HEK293 (cell line): Measurements from ENCODE around the gene CACNA1F.
A peak's percentile ranks its signal among the peaks of the same experiment; 100 is the strongest.

Experiments
- CTCF ChIA-PET: fragments of 350-600 bp; formaldehyde crosslinking; extraction: SDS; loops from one replicate; lab custom pipeline; 2021; ENCODE audit warnings: antibody characterized with exemption; lab: Yijun Ruan, JAX
- POLR2A ChIA-PET: fragments of 300-600 bp; formaldehyde crosslinking; extraction: SDS; loops from one replicate; lab custom pipeline; 2020; ENCODE audit warnings: antibody characterized with exemption, inconsistent platforms; lab: Yijun Ruan, JAX
- H3K27ac ChIP-seq: fragments of 200-500 bp; sonication (Bioruptor generic); 2 replicates; pipeline ENCODE4 v1.5.1; 2014; ENCODE audit warnings: low read depth, low read length, control low read depth, inconsistent platforms; ENCODE audit errors: extremely low read depth
- H3K36me3 ChIP-seq, 2 experiments: fragments of 200-500 bp in 1 of 2; sonication (Bioruptor generic) in 1 of 2; 1 replicate in 1 of 2; 2 replicates in 1 of 2; pipeline ENCODE4 v1.5.1; 2014 to 2017; ENCODE audit warnings: inconsistent platforms in 2 of 2, low read length in 2 of 2; ENCODE audit not compliant: control insufficient read depth in 2 of 2, insufficient read depth in 1 of 2
- H3K4me1 ChIP-seq: fragments of 200-500 bp; sonication (Bioruptor generic); 2 replicates; pipeline ENCODE4 v1.5.1; 2014; ENCODE audit warnings: mild to moderate bottlenecking, low read length, inconsistent platforms; ENCODE audit not compliant: control insufficient read depth, insufficient read depth
- H3K4me3 ChIP-seq: 2 replicates; pipeline ENCODE4 v1.5.1; 2011; ENCODE audit warnings: low read depth, mild to moderate bottlenecking, control low read depth, low read length, moderate library complexity
- H3K9me3 ChIP-seq: fragments of 200-500 bp; sonication (Bioruptor generic); 2 replicates; pipeline ENCODE4 v1.5.1; 2014; ENCODE audit warnings: low read depth, low read length, inconsistent platforms; ENCODE audit not compliant: control insufficient read depth, insufficient read depth
- GLIS1 ChIP-seq: fragments of 450-650 bp; formaldehyde crosslinking; IDR thresholded peaks from 2 replicates; pipeline ENCODE4 v1.5.1; 2016; ENCODE audit warnings: missing biosample characterization, missing genetic modification characterization
- KLF10 ChIP-seq: fragments of 450-650 bp; IDR thresholded peaks from 2 replicates; pipeline ENCODE4 v1.5.1; 2018; ENCODE audit warnings: missing biosample characterization, mild to moderate bottlenecking, missing genetic modification characterization
- ZBTB1 ChIP-seq: fragments of 450-650 bp; formaldehyde crosslinking; IDR thresholded peaks from 2 replicates; pipeline ENCODE4 v1.5.1; 2016; ENCODE audit warnings: missing biosample characterization, missing genetic modification characterization
- ZIC2 ChIP-seq: fragments of 450-650 bp; formaldehyde crosslinking; IDR thresholded peaks from 2 replicates; pipeline ENCODE4 v1.5.1; 2016; ENCODE audit warnings: missing biosample characterization, missing genetic modification characterization
- ZNF112 ChIP-seq: fragments of 450-650 bp; formaldehyde crosslinking; IDR thresholded peaks from 2 replicates; pipeline ENCODE4 v1.5.0; 2017; ENCODE audit warnings: missing biosample characterization, missing genetic modification characterization
- ZNF184 ChIP-seq: fragments of 450-650 bp; IDR thresholded peaks from 2 replicates; pipeline ENCODE4 v1.5.1; 2018; ENCODE audit warnings: missing biosample characterization, mild to moderate bottlenecking, missing genetic modification characterization
- ZNF2 ChIP-seq: fragments of 450-650 bp; formaldehyde crosslinking; IDR thresholded peaks from 2 replicates; pipeline ENCODE4 v1.5.1; 2016; ENCODE audit warnings: missing biosample characterization, missing genetic modification characterization
- ZNF544 ChIP-seq: fragments of 450-650 bp; formaldehyde crosslinking; IDR thresholded peaks from 2 replicates; pipeline ENCODE4 v1.5.0; 2017; ENCODE audit warnings: missing biosample characterization, missing genetic modification characterization
- ZNF555 ChIP-seq: fragments of 450-650 bp; formaldehyde crosslinking; conservative IDR thresholded peaks from 2 replicates; pipeline ENCODE4 v1.5.1; 2017; ENCODE audit warnings: missing biosample characterization, mild to moderate bottlenecking, missing genetic modification characterization, inconsistent platforms
- ZNF560 ChIP-seq: fragments of 450-650 bp; formaldehyde crosslinking; IDR thresholded peaks from 2 replicates; pipeline ENCODE4 v1.5.1; 2017; ENCODE audit warnings: missing biosample characterization, missing genetic modification characterization, borderline replicate concordance
- ZNF654 ChIP-seq: fragments of 450-650 bp; formaldehyde crosslinking; IDR thresholded peaks from 2 replicates; pipeline ENCODE4 v1.5.1; 2016; ENCODE audit warnings: low read depth, missing biosample characterization, missing genetic modification characterization
- ZNF658 ChIP-seq: fragments of 450-650 bp; formaldehyde crosslinking; IDR thresholded peaks from 2 replicates; pipeline ENCODE4; 2016; ENCODE audit warnings: missing biosample characterization, missing genetic modification characterization
- ZNF707 ChIP-seq: fragments of 450-650 bp; formaldehyde crosslinking; IDR thresholded peaks from 2 replicates; pipeline ENCODE4 v1.5.1; 2016; ENCODE audit warnings: missing biosample characterization, missing genetic modification characterization
- ZNF837 ChIP-seq: fragments of 450-650 bp; formaldehyde crosslinking; IDR thresholded peaks from 2 replicates; pipeline ENCODE4 v1.5.1; 2016; ENCODE audit warnings: missing biosample characterization, missing genetic modification characterization
- TF ChIP-seq, protein P1 (sequence below): fragments of 450-650 bp; formaldehyde crosslinking; IDR thresholded peaks from 2 replicates; pipeline ENCODE4 v1.5.1; 2016; ENCODE audit warnings: missing biosample characterization, missing genetic modification characterization
- TF ChIP-seq, protein P2 (sequence below): fragments of 450-650 bp; formaldehyde crosslinking; IDR thresholded peaks from 2 replicates; pipeline ENCODE4 v1.5.1; 2016; ENCODE audit warnings: missing biosample characterization, missing genetic modification characterization
- TF ChIP-seq, protein P3 (sequence below): fragments of 450-650 bp; formaldehyde crosslinking; IDR thresholded peaks from 2 replicates; pipeline ENCODE4 v1.5.1; 2016; ENCODE audit warnings: missing biosample characterization, missing genetic modification characterization
- TF ChIP-seq, protein P4 (sequence below): IDR thresholded peaks from 2 replicates; pipeline ENCODE4 v1.6.1; 2011; ENCODE audit warnings: mild to moderate bottlenecking, low read depth, low read length, borderline replicate concordance
- TF ChIP-seq, protein P5 (sequence below): fragments of 450-650 bp; formaldehyde crosslinking; IDR thresholded peaks from 2 replicates; pipeline ENCODE4 v1.5.1; 2017; ENCODE audit warnings: missing biosample characterization, missing genetic modification characterization

The CACNA1F gene

DNA sequence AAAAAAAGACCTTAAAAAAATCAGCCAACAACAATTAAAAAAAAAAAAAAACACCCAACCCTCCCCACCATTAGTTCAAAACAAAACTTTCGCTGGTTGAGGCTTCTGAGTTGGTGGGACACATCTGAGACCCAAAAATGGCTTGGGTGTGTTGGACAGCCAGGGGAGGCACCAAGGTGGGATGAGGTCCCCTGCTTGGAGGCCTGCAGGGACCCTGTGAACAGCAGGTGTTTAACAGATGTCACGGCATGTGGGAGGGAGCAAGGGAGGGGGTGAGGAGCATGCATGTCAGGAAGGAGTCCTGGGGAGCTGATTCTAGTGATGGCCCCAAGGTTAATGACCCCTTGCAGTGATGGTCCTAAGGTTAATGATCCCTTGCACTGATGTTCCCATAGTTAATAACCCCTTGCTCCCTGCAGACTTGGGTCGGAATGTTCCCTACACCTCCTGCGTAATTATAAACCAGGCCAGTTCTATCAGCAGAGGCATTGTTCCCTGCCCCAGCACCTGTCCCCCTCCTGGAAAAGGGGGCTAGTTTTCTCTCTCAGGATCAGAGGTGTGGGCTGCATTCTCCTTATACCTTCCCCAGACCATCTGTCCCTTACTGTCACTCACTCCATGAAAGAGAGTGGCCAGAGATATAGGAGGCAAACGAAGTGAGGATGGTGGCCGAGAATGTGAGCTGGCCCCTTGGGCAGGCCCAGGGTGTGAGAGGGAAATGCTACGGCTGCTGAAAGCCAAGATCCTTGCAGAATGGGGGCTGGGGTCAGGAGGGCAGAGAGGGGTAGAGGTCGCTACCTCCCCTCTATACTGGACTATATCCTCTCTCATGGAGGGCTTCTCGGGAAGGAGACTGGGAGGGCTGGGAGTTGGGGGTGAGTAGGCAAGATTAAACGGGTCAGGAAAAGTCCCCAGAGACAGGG, 33.6 kb upstream of the CACNA1F start:
- POLR2A ChIA-PET: no interaction called here
- CTCF ChIA-PET: no interaction called here

DNA sequence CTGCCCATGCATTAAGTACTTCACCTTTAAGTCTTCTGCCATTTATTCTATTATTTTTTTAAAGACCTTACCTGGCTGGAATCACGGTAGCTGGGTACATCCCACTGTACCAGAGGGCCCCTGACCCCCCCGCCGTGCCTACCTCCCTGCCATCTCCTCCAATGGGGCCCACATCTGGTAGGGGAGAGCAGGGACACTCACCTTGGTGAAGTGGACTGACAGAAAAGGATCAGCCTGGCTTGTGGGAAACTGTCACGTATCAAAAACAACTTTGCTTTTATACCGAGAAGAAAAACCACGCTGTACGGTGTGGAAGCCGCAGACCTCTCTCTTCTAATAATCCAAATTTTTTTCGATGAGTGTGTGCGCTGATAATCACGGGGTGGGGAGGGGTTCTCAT, 31.3 kb upstream of the CACNA1F start, which contains the start of gene FOXP3:
TSS of gene FOXP3 (minus strand) at position 251 of the 400 bp plus-strand sequence. CDS start 6,205 bp downstream, outside the sequence.
- POLR2A ChIA-PET: no interaction called here
- H3K4me3 ChIP-seq: no peak within 1 kb of the TSS
- no peaks in the 10 kb centered on the region for H3K4me1 ChIP-seq
- TF ChIP-seq GLIS1 (no peak), ZNF555 (no peak), ZNF837 (no peak), ZNF2 (tag by site-specific recombination) (no peak), ZNF184 (tag by site-specific recombination) (no peak), ZNF658 (no peak), ZNF112 (tag by site-specific recombination) (no peak)
- TF ChIP-seq, protein P1, sequence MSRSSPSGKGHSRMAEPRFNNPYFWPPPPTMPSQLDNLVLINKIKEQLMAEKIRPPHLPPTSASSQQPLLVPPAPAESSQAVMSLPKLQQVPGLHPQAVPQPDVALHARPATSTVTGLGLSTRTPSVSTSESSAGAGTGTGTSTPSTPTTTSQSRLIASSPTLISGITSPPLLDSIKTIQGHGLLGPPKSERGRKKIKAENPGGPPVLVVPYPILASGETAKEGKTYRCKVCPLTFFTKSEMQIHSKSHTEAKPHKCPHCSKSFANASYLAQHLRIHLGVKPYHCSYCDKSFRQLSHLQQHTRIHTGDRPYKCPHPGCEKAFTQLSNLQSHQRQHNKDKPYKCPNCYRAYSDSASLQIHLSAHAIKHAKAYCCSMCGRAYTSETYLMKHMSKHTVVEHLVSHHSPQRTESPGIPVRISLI (tag by site-specific recombination): no peak
- TF ChIP-seq, protein P2, sequence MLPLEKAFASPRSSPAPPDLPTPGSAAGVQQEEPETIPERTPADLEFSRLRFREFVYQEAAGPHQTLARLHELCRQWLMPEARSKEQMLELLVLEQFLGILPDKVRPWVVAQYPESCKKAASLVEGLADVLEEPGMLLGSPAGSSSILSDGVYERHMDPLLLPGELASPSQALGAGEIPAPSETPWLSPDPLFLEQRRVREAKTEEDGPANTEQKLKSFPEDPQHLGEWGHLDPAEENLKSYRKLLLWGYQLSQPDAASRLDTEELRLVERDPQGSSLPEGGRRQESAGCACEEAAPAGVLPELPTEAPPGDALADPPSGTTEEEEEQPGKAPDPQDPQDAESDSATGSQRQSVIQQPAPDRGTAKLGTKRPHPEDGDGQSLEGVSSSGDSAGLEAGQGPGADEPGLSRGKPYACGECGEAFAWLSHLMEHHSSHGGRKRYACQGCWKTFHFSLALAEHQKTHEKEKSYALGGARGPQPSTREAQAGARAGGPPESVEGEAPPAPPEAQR: no peak
- TF ChIP-seq, protein P3, sequence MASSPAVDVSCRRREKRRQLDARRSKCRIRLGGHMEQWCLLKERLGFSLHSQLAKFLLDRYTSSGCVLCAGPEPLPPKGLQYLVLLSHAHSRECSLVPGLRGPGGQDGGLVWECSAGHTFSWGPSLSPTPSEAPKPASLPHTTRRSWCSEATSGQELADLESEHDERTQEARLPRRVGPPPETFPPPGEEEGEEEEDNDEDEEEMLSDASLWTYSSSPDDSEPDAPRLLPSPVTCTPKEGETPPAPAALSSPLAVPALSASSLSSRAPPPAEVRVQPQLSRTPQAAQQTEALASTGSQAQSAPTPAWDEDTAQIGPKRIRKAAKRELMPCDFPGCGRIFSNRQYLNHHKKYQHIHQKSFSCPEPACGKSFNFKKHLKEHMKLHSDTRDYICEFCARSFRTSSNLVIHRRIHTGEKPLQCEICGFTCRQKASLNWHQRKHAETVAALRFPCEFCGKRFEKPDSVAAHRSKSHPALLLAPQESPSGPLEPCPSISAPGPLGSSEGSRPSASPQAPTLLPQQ (tag by site-specific recombination): no peak
- H3K9me3 ChIP-seq: no peaks in the 10 kb centered on the region
- no peaks in the 10 kb centered on the region for H3K36me3 ChIP-seq
- no peak within 1 kb of the TSS for H3K27ac ChIP-seq
- CTCF ChIA-PET: no interaction called here

More for the DNA sequence above, 33.6 kb upstream of the CACNA1F start:
- no peaks in the 10 kb centered on the region; the same call in 1 of the 2 replicates for H3K4me1 ChIP-seq
- H3K36me3 ChIP-seq: peaks cover 0 to 3% of the 10 kb centered on the region in 2 experiments; a peak in 1 of 3 replicates
- H3K9me3 ChIP-seq: no peaks in the 10 kb centered on the region
- H3K4me3 ChIP-seq: no peak overlapping the region
- no peak overlapping the region for H3K27ac ChIP-seq
- TF ChIP-seq KLF10 (tag by site-specific recombination) (no peak), ZNF560 (tag by site-specific recombination) (no peak), ZNF707 (tag by site-specific recombination) (no peak), ZIC2 (tag by site-specific recombination) (peak; percentile 75), ZBTB1 (tag by site-specific recombination) (no peak), GLIS1 (0 out of 2 replicates have a peak, but pooled peaks have one; percentile 21), ZNF544 (tag by site-specific recombination) (no peak), ZNF654 (tag by site-specific recombination) (no peak)
- TF ChIP-seq, protein P4, sequence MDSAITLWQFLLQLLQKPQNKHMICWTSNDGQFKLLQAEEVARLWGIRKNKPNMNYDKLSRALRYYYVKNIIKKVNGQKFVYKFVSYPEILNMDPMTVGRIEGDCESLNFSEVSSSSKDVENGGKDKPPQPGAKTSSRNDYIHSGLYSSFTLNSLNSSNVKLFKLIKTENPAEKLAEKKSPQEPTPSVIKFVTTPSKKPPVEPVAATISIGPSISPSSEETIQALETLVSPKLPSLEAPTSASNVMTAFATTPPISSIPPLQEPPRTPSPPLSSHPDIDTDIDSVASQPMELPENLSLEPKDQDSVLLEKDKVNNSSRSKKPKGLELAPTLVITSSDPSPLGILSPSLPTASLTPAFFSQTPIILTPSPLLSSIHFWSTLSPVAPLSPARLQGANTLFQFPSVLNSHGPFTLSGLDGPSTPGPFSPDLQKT: no peak
- TF ChIP-seq, protein P1 (tag by site-specific recombination): peak; percentile 70; the same call in 1 of the 2 replicates
- TF ChIP-seq, protein P5, sequence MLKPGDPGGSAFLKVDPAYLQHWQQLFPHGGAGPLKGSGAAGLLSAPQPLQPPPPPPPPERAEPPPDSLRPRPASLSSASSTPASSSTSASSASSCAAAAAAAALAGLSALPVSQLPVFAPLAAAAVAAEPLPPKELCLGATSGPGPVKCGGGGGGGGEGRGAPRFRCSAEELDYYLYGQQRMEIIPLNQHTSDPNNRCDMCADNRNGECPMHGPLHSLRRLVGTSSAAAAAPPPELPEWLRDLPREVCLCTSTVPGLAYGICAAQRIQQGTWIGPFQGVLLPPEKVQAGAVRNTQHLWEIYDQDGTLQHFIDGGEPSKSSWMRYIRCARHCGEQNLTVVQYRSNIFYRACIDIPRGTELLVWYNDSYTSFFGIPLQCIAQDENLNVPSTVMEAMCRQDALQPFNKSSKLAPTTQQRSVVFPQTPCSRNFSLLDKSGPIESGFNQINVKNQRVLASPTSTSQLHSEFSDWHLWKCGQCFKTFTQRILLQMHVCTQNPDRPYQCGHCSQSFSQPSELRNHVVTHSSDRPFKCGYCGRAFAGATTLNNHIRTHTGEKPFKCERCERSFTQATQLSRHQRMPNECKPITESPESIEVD: no peak
